ENCODE data around the gene ACP5. TPM values are rescaled to one million over a fixed set of nuclear protein-coding genes. Genes with fewer than 3 reads are reported as not detected.

Gene ACP5
- total RNA-seq, 1 experiment from 2014 or later, result 3.5 TPM

GRCh38 chr19:11620553-11620952 is 43.1 kb upstream of the ACP5 start:
- Histone ChIP-seq H4K20me1 (ENCODE audit: insufficient read depth) (no peaks in the 10 kb centered on the region), H3K36me3 (ENCODE audit: low read depth) (peaks cover 50% of the 10 kb centered on the region), H3K4me2 (no peak overlapping the region), H2AFZ (no peak overlapping the region), H3K27ac (no peak overlapping the region), H3K9me3 (ENCODE audit: insufficient read depth, low read depth) (peaks cover 34% of the 10 kb centered on the region), H3K4me1 (replicated peaks; ENCODE audit: insufficient read depth) (no peaks in the 10 kb centered on the region), H3K9me2 (ENCODE audit: insufficient read depth) (no peaks in the 10 kb centered on the region), H3K79me2 (ENCODE audit: low read depth) (no peaks in the 10 kb centered on the region), H3K4me3 (no peak overlapping the region), H3K27me3 (ENCODE audit: insufficient read depth, low read depth) (no peaks in the 10 kb centered on the region), H3F3A (ENCODE audit: insufficient read depth, low read depth) (peaks cover 19% of the 10 kb centered on the region)
- TF ChIP-seq EZH2 (IDR thresholded peaks at IDR 0.05; ENCODE audit: low read depth) (no peak), CTCF (conservative IDR thresholded peaks at IDR 0.05) (no peak)
- no peak for DNase-seq
- POLR2A ChIA-PET (ENCODE audit: unreplicated experiment), result interaction anchor here (0.6 kb wide), 1 partner anchor 672 kb away, joined by 3 read pairs; no protein-coding TSS in a partner anchor
- intact Hi-C loops (cut with micrococcal nuclease; ENCODE audit: unreplicated experiment), result no loop called here
- CTCF ChIA-PET, result no interaction called here
- no TSS peak for BruUV-seq (replicated peaks)

- peaks cover 66% of the 10 kb centered on the region for H3K36me3 ChIP-seq (ENCODE audit: low read depth)
- H3K79me2 ChIP-seq (ENCODE audit: low read depth), result no peaks in the 10 kb centered on the region
- H4K20me1 ChIP-seq (ENCODE audit: insufficient read depth), result no peaks in the 10 kb centered on the region
- no peaks in the 10 kb centered on the region for H3K27me3 ChIP-seq (ENCODE audit: insufficient read depth, low read depth)
- DNase-seq, result no peak
- peaks cover 12% of the 10 kb centered on the region for H3F3A ChIP-seq (ENCODE audit: insufficient read depth, low read depth)
- H3K9me3 ChIP-seq (ENCODE audit: insufficient read depth, low read depth), result peaks cover 44% of the 10 kb centered on the region
- intact Hi-C loops (cut with micrococcal nuclease; ENCODE audit: unreplicated experiment), result no loop called here
- TF ChIP-seq EZH2 (IDR thresholded peaks at IDR 0.05; ENCODE audit: low read depth) (no peak), CTCF (conservative IDR thresholded peaks at IDR 0.05) (no peak)
- no peaks in the 10 kb centered on the region for H3K4me1 ChIP-seq (replicated peaks; ENCODE audit: insufficient read depth)
- H3K27ac ChIP-seq, result no peak overlapping the region
- BruUV-seq (replicated peaks), result no TSS peak
- CTCF ChIA-PET, result no interaction called here
- POLR2A ChIA-PET (ENCODE audit: unreplicated experiment), result no interaction called here
- no peak overlapping the region for H3K4me2 ChIP-seq
- H3K4me3 ChIP-seq, result no peak overlapping the region
- H2AFZ ChIP-seq, result no peak overlapping the region
- H3K9me2 ChIP-seq (ENCODE audit: insufficient read depth), result no peaks in the 10 kb centered on the region
These were observed 40.0 kb upstream of the ACP5 start for GRCh38 chr19:11617180-11618062.

- Histone ChIP-seq H3K9me3 (ENCODE audit: insufficient read depth, low read depth) (peaks cover 33% of the 10 kb centered on the region), H3K9me2 (ENCODE audit: insufficient read depth) (no peaks in the 10 kb centered on the region), H3K36me3 (ENCODE audit: low read depth) (peaks cover 39% of the 10 kb centered on the region), H2AFZ (no peak overlapping the region), H3K4me2 (no peak overlapping the region), H3K79me2 (ENCODE audit: low read depth) (no peaks in the 10 kb centered on the region), H3F3A (ENCODE audit: insufficient read depth, low read depth) (peaks cover 37% of the 10 kb centered on the region), H3K27ac (no peak overlapping the region), H3K27me3 (ENCODE audit: insufficient read depth, low read depth) (no peaks in the 10 kb centered on the region), H3K4me3 (no peak overlapping the region), H4K20me1 (ENCODE audit: insufficient read depth) (no peaks in the 10 kb centered on the region), H3K4me1 (replicated peaks; ENCODE audit: insufficient read depth) (no peaks in the 10 kb centered on the region)
- BruUV-seq (replicated peaks), result no TSS peak
- CTCF ChIA-PET, result no interaction called here
- intact Hi-C loops (cut with micrococcal nuclease; ENCODE audit: unreplicated experiment), result no loop called here
- POLR2A ChIA-PET (ENCODE audit: unreplicated experiment), result no interaction called here
- TF ChIP-seq EZH2 (IDR thresholded peaks at IDR 0.05; ENCODE audit: low read depth), result no peak
- no peak; the same call in 1 of the 2 replicates for TF ChIP-seq CTCF (conservative IDR thresholded peaks at IDR 0.05)
- DNase-seq, result no peak
These were observed 35.5 kb upstream of the ACP5 start for GRCh38 chr19:11612816-11613511.

Data from PC-9 (cell line).